Colonic mucosa (tissue), 4 donors: ENCODE data around the gene TSPAN4. TPM values are rescaled to one million over a fixed set of nuclear protein-coding genes. Genes with fewer than 3 reads are reported as not detected.

Source experiments
- DNase-seq: peaks from one replicate; pipeline ENCODE4 v3.0.0-alpha.2; 2020
- H3K27ac ChIP-seq: fragments of 200-600 bp; one replicate; pipeline ENCODE4 v1.8.0; 2021
- H3K27me3 ChIP-seq: fragments of 200-600 bp; one replicate; pipeline ENCODE4 v1.8.0; 2021
- H3K36me3 ChIP-seq: fragments of 200-600 bp; one replicate; pipeline ENCODE4 v1.8.0; 2021
- H3K4me1 ChIP-seq: fragments of 200-600 bp; one replicate; pipeline ENCODE4 v1.8.0; 2021; ENCODE audit warnings: mild to moderate bottlenecking
- H3K4me3 ChIP-seq: fragments of 200-600 bp; one replicate; pipeline ENCODE4 v1.8.0; 2021
- H3K9ac ChIP-seq, 2 donors: one replicate each; pipeline ENCODE4 v1.7.0; 2013; ENCODE audit warnings: control low read depth in 2 of 2, low read depth in 2 of 2, low read length in 2 of 2
- H3K9me3 ChIP-seq: fragments of 200-600 bp; one replicate; pipeline ENCODE4 v1.8.0; 2021
- CTCF ChIP-seq: fragments of 200-600 bp; IDR thresholded peaks from one replicate; pipeline ENCODE4 v1.8.0; 2022; ENCODE audit warnings: antibody characterized with exemption, mild to moderate bottlenecking
- intact Hi-C: fragments of 100-400 bp; cut with DNase I; formaldehyde crosslinking; loops from one replicate; pipeline ENCODE4 v1.14.1; 2022
- total RNA-seq, 2 donors: library from RNA; stranded (reverse); fragmentation: NEBNext Ultra II Directional in 1 of 2; extraction: Animal tissue kit (Norgen Biotek cat#: 25700) in 1 of 2; gene quantifications; one replicate each; pipeline ENCODE4 v1.2.1, GENCODE V29; 2021
- donor health status: healthy.
- donor health status: DM: no; HTN: no; CAD: no.
- donor health status: DM: no; HTN: no; CAD: no.

The TSPAN4 gene
- total RNA-seq, 2 donors from 2014 or later = 12.1 to 12.7 TPM

- intact Hi-C loops = no loop called here
- no peak for DNase-seq
- Histone ChIP-seq H3K27ac (no peak overlapping the region), H3K9ac (peak overlapping the region in 1 of 2 donors; percentile 19), H3K9me3 (no peaks in the 10 kb centered on the region), H3K4me1 (peaks cover 31% of the 10 kb centered on the region), H3K36me3 (peaks cover 21% of the 10 kb centered on the region), H3K4me3 (no peak overlapping the region), H3K27me3 (no peaks in the 10 kb centered on the region)
- no peak for TF ChIP-seq CTCF
Observed at GRCh38 chr11:837189-837989, 5.3 kb upstream of the TSPAN4 start.

GRCh38 chr11:837990-838307 is 4.7 kb upstream of the TSPAN4 start:
- DNase-seq = no peak
- TF ChIP-seq CTCF = no peak
- Histone ChIP-seq H3K9ac (no peak overlapping the region), H3K9me3 (no peaks in the 10 kb centered on the region), H3K27ac (no peak overlapping the region), H3K36me3 (peaks cover 21% of the 10 kb centered on the region), H3K4me3 (no peak overlapping the region), H3K4me1 (peaks cover 30% of the 10 kb centered on the region), H3K27me3 (no peaks in the 10 kb centered on the region)
- intact Hi-C loops = no loop called here

GRCh38 chr11:838441-839279 is 4.0 kb upstream of the TSPAN4 start:
- H3K4me1 ChIP-seq = peaks cover 35% of the 10 kb centered on the region
- no peak overlapping the region for H3K27ac ChIP-seq
- no peak overlapping the region for H3K9ac ChIP-seq
- H3K9me3 ChIP-seq = no peaks in the 10 kb centered on the region
- H3K36me3 ChIP-seq = peaks cover 21% of the 10 kb centered on the region
- H3K4me3 ChIP-seq = no peak overlapping the region
- TF ChIP-seq CTCF = no peak
- peak; percentile 67 for DNase-seq
- intact Hi-C loops = no loop called here
- no peaks in the 10 kb centered on the region for H3K27me3 ChIP-seq

- no peaks in the 10 kb centered on the region for H3K27me3 ChIP-seq
- no peak overlapping the region for H3K9ac ChIP-seq
- no peak overlapping the region for H3K4me3 ChIP-seq
- H3K9me3 ChIP-seq = no peaks in the 10 kb centered on the region
- H3K4me1 ChIP-seq = peaks cover 29% of the 10 kb centered on the region
- peaks cover 21% of the 10 kb centered on the region for H3K36me3 ChIP-seq
- no peak overlapping the region for H3K27ac ChIP-seq
- TF ChIP-seq CTCF = no peak
- no peak for DNase-seq
- intact Hi-C loops = no loop called here
Observed at GRCh38 chr11:839280-839623, 3.4 kb upstream of the TSPAN4 start.

GRCh38 chr11:839875-840617 is 2.6 kb upstream of the TSPAN4 start:
- H3K27me3 ChIP-seq = no peaks in the 10 kb centered on the region
- TF ChIP-seq CTCF = no peak
- H3K36me3 ChIP-seq = peaks cover 21% of the 10 kb centered on the region
- no peaks in the 10 kb centered on the region for H3K9me3 ChIP-seq
- intact Hi-C loops = no loop called here
- peaks cover 27% of the 10 kb centered on the region for H3K4me1 ChIP-seq
- no peak for DNase-seq
- no peak overlapping the region for H3K27ac ChIP-seq
- H3K9ac ChIP-seq = no peak overlapping the region
- H3K4me3 ChIP-seq = no peak overlapping the region
